ENCODE data around the gene PRKN.

DNA sequence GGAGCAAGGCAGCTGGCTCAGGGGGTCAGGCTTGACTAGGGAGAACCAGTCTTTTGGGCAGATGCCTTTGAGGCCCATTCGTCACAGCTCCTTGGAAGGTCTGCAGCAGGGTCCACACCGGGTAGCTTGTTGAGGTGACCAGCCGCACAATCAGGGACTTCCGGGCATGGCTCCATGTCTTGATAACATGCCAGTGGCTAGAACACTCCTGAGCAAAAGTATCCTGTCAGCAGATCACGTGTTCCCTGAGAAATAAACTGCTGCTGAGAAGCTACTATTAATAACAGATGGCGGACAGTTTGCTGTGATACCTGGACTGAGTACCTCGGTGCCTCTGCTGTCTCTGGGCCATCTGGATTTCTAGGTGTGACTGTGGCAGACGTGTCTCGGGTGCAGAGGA is 235.9 kb downstream of the PRKN start:
- no peak for TF ChIP-seq CTCF (IDR thresholded peaks at IDR 0.05)
- no peak for TF ChIP-seq EZH2phosphoT487 (IDR thresholded peaks at IDR 0.05)

Data from neural progenitor cell (in vitro differentiated cells).